ENCODE measurements around the gene ZNF862. TPM values are rescaled to one million over a fixed set of nuclear protein-coding genes. Genes with fewer than 3 reads are reported as not detected.

ZNF862 gene
- total and polyA plus RNA-seq, 7 donors = 0.92 to 23.8 (median 12.5) TPM

DNA sequence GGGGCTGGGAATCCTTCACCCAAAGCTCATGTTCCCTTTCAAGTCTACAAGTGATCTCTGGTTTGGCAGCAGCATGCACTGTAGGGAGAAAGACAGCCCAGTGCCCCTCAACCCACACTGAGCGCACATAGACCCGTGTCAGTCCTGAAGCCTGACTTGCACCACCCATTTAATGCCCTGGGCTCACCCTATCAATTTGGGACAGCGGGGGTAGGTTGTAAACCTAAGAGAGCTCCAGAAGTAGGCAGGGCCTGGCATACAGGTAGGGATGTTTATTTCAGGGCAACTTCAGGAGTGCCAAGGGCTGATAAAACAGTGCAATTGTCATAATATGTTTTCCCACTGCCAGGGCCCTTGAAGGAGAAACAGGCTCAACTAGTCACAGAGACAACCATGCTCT is 32.1 kb downstream of the ZNF862 start:
- intact Hi-C loops (cut with DNase I) = loop anchor here (5.0 to 10.0 kb wide), 2 partner anchors 98 to 535 kb away; partner anchors contain the start of gene ZNF467
- Histone ChIP-seq H3K27ac (no peak overlapping the region), H3K4me3 (no peak overlapping the region), H3K27me3 (no peaks in the 10 kb centered on the region), H3K4me1 (peaks cover 0 to 24% (median 17%) of the 10 kb centered on the region in 4 donors), H3K9me3 (no peaks in the 10 kb centered on the region), H3K36me3 (peaks cover 0 to 25% (median 2%) of the 10 kb centered on the region in 4 donors)
- no peak for DNase-seq
- 64 to 71% methylated on average over 3 of the region's 3 CpGs for WGBS, 2 donors
- TF ChIP-seq POLR2AphosphoS5 (IDR thresholded peaks at IDR 0.05) (no peak), CTCF (IDR thresholded peaks at IDR 0.05) (no peak), POLR2A (IDR thresholded peaks at IDR 0.05) (no peak), EP300 (IDR thresholded peaks at IDR 0.05) (no peak)

- intact Hi-C loops (cut with DNase I) = loop anchor here (5.0 to 10.0 kb wide), 2 partner anchors 99 to 534 kb away; partner anchors contain the start of gene ZNF467
- no peak for DNase-seq
Measured at GRCh38 chr7:149870701-149871483, 32.7 kb downstream of the ZNF862 start.

DNA sequence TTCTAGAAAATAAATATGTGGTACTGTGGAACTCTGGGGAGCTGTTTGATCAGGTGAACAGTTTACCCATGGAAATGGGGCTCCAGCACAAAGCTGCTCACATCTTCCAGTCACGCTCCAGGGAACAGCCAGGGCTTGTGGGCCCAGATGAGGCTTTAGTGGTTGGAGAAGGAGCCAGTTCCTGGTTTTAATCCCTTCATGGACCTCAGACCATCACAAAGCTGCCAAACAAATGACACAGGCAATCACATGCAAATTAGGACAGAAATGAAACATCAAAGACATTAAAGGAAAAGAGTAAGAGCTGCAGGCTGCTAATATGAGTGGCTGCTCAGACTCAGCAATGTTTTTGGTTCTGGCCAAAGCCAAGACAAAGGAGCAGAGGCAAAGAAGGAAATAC is 33.4 kb downstream of the ZNF862 start:
- Histone ChIP-seq H3K9me3 (no peaks in the 10 kb centered on the region), H3K27ac (no peak overlapping the region), H3K27me3 (no peaks in the 10 kb centered on the region), H3K36me3 (peaks cover 0 to 12% (median 0%) of the 10 kb centered on the region in 4 donors), H3K4me3 (no peak overlapping the region), H3K4me1 (peaks cover 0 to 24% (median 17%) of the 10 kb centered on the region in 4 donors)
- intact Hi-C loops (cut with DNase I) = loop anchor here (5.0 to 10.0 kb wide), 2 partner anchors 99 to 533 kb away; partner anchors contain the start of gene ZNF467
- TF ChIP-seq POLR2A (IDR thresholded peaks at IDR 0.05) (no peak), CTCF (IDR thresholded peaks at IDR 0.05) (no peak), POLR2AphosphoS5 (IDR thresholded peaks at IDR 0.05) (no peak), EP300 (IDR thresholded peaks at IDR 0.05) (no peak)
- WGBS, 2 donors = 85 to 98% methylated on average over 1 of the region's 1 CpG
- no peak for DNase-seq

More at GRCh38 chr7:149870701-149871483, 32.7 kb downstream of the ZNF862 start:
- H3K4me1 ChIP-seq = peaks cover 0 to 24% (median 17%) of the 10 kb centered on the region in 4 donors
- WGBS, 2 donors = 84 to 87% methylated on average over 12 of the region's 12 CpGs
- H3K27me3 ChIP-seq = no peaks in the 10 kb centered on the region
- no peak overlapping the region for H3K4me3 ChIP-seq
- TF ChIP-seq POLR2A (IDR thresholded peaks at IDR 0.05) = no peak
- no peak for TF ChIP-seq CTCF (IDR thresholded peaks at IDR 0.05)
- no peak for TF ChIP-seq POLR2AphosphoS5 (IDR thresholded peaks at IDR 0.05)
- TF ChIP-seq EP300 (IDR thresholded peaks at IDR 0.05) = no peak
- no peak overlapping the region for H3K27ac ChIP-seq
- peaks cover 0 to 19% (median 0%) of the 10 kb centered on the region in 4 donors for H3K36me3 ChIP-seq
- H3K9me3 ChIP-seq = no peaks in the 10 kb centered on the region

GRCh38 chr7:149872419-149873073 is 34.4 kb downstream of the ZNF862 start:
- Histone ChIP-seq H3K9me3 (no peaks in the 10 kb centered on the region), H3K4me3 (peak overlapping the region; percentile 73 to 93 (median 82)), H3K4me1 (peaks cover 0 to 24% (median 17%) of the 10 kb centered on the region in 4 donors), H3K36me3 (peaks cover 0 to 11% (median 0%) of the 10 kb centered on the region in 4 donors), H3K27ac (peak overlapping the region; percentile 94 to 99 (median 98)), H3K27me3 (no peaks in the 10 kb centered on the region)
- 24 to 31% methylated on average over 13 of the region's 13 CpGs for WGBS, 2 donors
- intact Hi-C loops (cut with DNase I) = loop anchor here (2.0 to 10.0 kb wide), 3 partner anchors 34 to 532 kb away; partner anchors contain the start of genes ZNF467 and ZNF862
- DNase-seq = peak; percentile 96
- peak; percentile 56 to 91 (median 76) for TF ChIP-seq POLR2AphosphoS5 (IDR thresholded peaks at IDR 0.05)
- TF ChIP-seq EP300 (IDR thresholded peaks at IDR 0.05) = no peak
- peak in 3 of 4 experiments; percentile 14 to 40 (median 39) for TF ChIP-seq CTCF (IDR thresholded peaks at IDR 0.05)
- TF ChIP-seq POLR2A (IDR thresholded peaks at IDR 0.05) = peak; percentile 20 to 48
